Mucosa of stomach (tissue), 1 donor: ENCODE results near the gene AFP.

Source experiments
- H3K27me3 ChIP-seq: one replicate; pipeline ENCODE4 v1.7.0; 2013; ENCODE audit warnings: mild to moderate bottlenecking, low read length; ENCODE audit not compliant: control insufficient read depth, insufficient read depth
- H3K36me3 ChIP-seq: one replicate; pipeline ENCODE4 v1.7.0; 2013; ENCODE audit warnings: low read length; ENCODE audit not compliant: control insufficient read depth, insufficient read depth
- H3K4me1 ChIP-seq: one replicate; pipeline ENCODE4 v1.7.0; 2013; ENCODE audit warnings: mild to moderate bottlenecking, low read length; ENCODE audit not compliant: control insufficient read depth, insufficient read depth
- H3K4me3 ChIP-seq: one replicate; pipeline ENCODE4 v1.7.0; 2013; ENCODE audit warnings: low read length
- H3K9ac ChIP-seq: one replicate; pipeline ENCODE4 v1.7.0; 2013; ENCODE audit warnings: mild to moderate bottlenecking, low read length, moderate library complexity
- H3K9me3 ChIP-seq: one replicate; pipeline ENCODE4 v1.7.0; 2013; ENCODE audit warnings: mild to moderate bottlenecking, low read length, moderate library complexity; ENCODE audit not compliant: control insufficient read depth
- donor health status: Pancreatic carcinoma.

Gene AFP

GRCh38 chr4:73487233-73487632 is 51.2 kb downstream of the AFP start:
- no peaks in the 10 kb centered on the region for H3K9me3 ChIP-seq
- no peaks in the 10 kb centered on the region for H3K27me3 ChIP-seq
- no peaks in the 10 kb centered on the region for H3K36me3 ChIP-seq
- no peak overlapping the region for H3K4me3 ChIP-seq
- H3K4me1 ChIP-seq: no peaks in the 10 kb centered on the region
- H3K9ac ChIP-seq: no peak overlapping the region

- H3K36me3 ChIP-seq: no peaks in the 10 kb centered on the region
- no peaks in the 10 kb centered on the region for H3K9me3 ChIP-seq
- H3K9ac ChIP-seq: no peak overlapping the region
- no peaks in the 10 kb centered on the region for H3K27me3 ChIP-seq
- no peak overlapping the region for H3K4me3 ChIP-seq
- H3K4me1 ChIP-seq: peaks cover 7% of the 10 kb centered on the region
Measured at GRCh38 chr4:73499996-73500765, 64.2 kb downstream of the AFP start.

GRCh38 chr4:73501664-73502265 is 65.7 kb downstream of the AFP start:
- Histone ChIP-seq H3K4me1 (peaks cover 7% of the 10 kb centered on the region), H3K36me3 (no peaks in the 10 kb centered on the region)

GRCh38 chr4:73505567-73505966 is 69.5 kb downstream of the AFP start:
- Histone ChIP-seq H3K4me1 (no peaks in the 10 kb centered on the region), H3K9me3 (no peaks in the 10 kb centered on the region), H3K36me3 (no peaks in the 10 kb centered on the region), H3K4me3 (no peak overlapping the region), H3K27me3 (no peaks in the 10 kb centered on the region), H3K9ac (no peak overlapping the region)

More at GRCh38 chr4:73501664-73502265, 65.7 kb downstream of the AFP start:
- Histone ChIP-seq H3K9ac (no peak overlapping the region), H3K27me3 (no peaks in the 10 kb centered on the region), H3K9me3 (no peaks in the 10 kb centered on the region), H3K4me3 (no peak overlapping the region)
